ENCODE measurements around the gene ERBB3. TPM values are rescaled to one million over a fixed set of nuclear protein-coding genes. Genes with fewer than 3 reads are reported as not detected.
A peak's percentile ranks its signal among the peaks of the same experiment; 100 is the strongest.

Gene ERBB3
- polyA plus RNA-seq, 1 donor from 2014 or later, result 0.83 TPM

DNA sequence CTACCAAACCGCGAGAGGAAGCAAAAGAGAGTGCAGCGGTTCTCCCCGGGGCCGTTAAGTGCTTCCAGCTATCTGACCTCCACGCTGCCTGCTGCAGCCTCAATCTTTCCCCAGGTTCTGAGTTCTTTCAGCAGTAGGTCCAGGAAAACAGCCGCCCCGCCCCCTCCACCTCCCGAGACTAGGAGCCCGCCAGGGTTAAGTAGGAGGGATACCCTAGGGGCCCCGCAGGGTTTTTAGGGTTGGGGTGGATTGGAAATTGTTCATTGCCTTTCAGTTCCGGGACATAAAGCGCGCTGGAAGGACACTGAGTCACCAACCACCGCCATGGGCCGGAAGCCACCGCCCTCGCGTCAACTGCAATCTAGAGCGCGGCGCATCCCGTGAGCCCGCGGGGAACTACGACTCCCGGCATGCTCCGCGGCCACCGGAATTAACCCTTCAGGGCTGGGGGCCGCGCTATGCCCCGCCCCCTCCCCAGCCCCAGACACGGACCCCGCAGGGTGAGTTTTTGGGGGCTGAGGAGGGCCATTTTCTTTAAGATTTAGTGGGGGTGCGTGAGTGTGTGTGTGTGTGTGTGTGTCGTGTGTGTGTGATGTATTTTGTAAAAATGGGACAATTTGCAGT lies 72.3 kb downstream of the ERBB3 start, which contains the start of gene MYL6B:
MYL6B (plus strand) TSS at position 456 of the 624 bp plus-strand sequence. CDS start 1,332 bp downstream, outside the sequence.
- peaks cover 9 to 26% (median 12%) of the 10 kb centered on the region in 3 donors for H3K4me1 Mint-ChIP-seq
- peak within 1 kb of the TSS; percentile 87 to 96 (median 91) for H3K27ac Mint-ChIP-seq
- H3K4me3 Mint-ChIP-seq, result peak within 1 kb of the TSS; percentile 87 to 97 (median 94)
- no peaks in the 10 kb centered on the region for H3K36me3 Mint-ChIP-seq
- no peaks in the 10 kb centered on the region for H3K27me3 Mint-ChIP-seq
- no peaks in the 10 kb centered on the region for H3K9me3 Mint-ChIP-seq

Other genes with a start within 250 kb of the ERBB3 start
- gene MMP19, start 237.2 kb upstream of the ERBB3 start, polyA plus RNA-seq, result not detected
- 76.5 TPM for gene PYM1, start 152.3 kb upstream of the ERBB3 start, polyA plus RNA-seq
- 114 TPM for gene DGKA, start 149.0 kb upstream of the ERBB3 start, polyA plus RNA-seq
- gene PMEL, start 114.1 kb upstream of the ERBB3 start, polyA plus RNA-seq, result 1.1 TPM
- gene CDK2, start 113.3 kb upstream of the ERBB3 start, polyA plus RNA-seq, result 8.9 TPM
- gene RAB5B, start 106.1 kb upstream of the ERBB3 start, polyA plus RNA-seq, result 54.7 TPM
- gene SUOX, start 82.9 kb upstream of the ERBB3 start, polyA plus RNA-seq, result 1.3 TPM
- gene IKZF4, start 59.1 kb upstream of the ERBB3 start, polyA plus RNA-seq, result 0.35 TPM
- 1,297 TPM for gene RPS26, start 38.2 kb upstream of the ERBB3 start, polyA plus RNA-seq
- gene PA2G4, start 24.4 kb downstream of the ERBB3 start, polyA plus RNA-seq, result 112 TPM
- 8,874 TPM for gene RPL41, start 36.5 kb downstream of the ERBB3 start, polyA plus RNA-seq
- 2.9 TPM for gene ZC3H10, start 38.1 kb downstream of the ERBB3 start, polyA plus RNA-seq
- 156 TPM for gene ESYT1, start 48.1 kb downstream of the ERBB3 start, polyA plus RNA-seq
- gene MYL6B, start 72.4 kb downstream of the ERBB3 start, polyA plus RNA-seq, result 25.2 TPM
- 1,656 TPM for gene MYL6, start 78.2 kb downstream of the ERBB3 start, polyA plus RNA-seq
- gene SMARCC2, start 109.3 kb downstream of the ERBB3 start, polyA plus RNA-seq, result 81.9 TPM
- gene RNF41, start 141.8 kb downstream of the ERBB3 start, polyA plus RNA-seq, result 104 TPM
- 6.5 TPM for gene NABP2, start 144.2 kb downstream of the ERBB3 start, polyA plus RNA-seq
- not detected for gene SLC39A5, start 149.9 kb downstream of the ERBB3 start, polyA plus RNA-seq
- 19.6 TPM for gene ANKRD52, start 178.2 kb downstream of the ERBB3 start, polyA plus RNA-seq
- gene COQ10A, start 186.8 kb downstream of the ERBB3 start, polyA plus RNA-seq, result 15.1 TPM
- gene CS, start 220.2 kb downstream of the ERBB3 start, polyA plus RNA-seq, result 79.3 TPM
- 160 TPM for gene CNPY2, start 235.8 kb downstream of the ERBB3 start, polyA plus RNA-seq